ENCODE results near the gene RBMS2.
A peak's percentile ranks its signal among the peaks of the same experiment; 100 is the strongest.

Gene RBMS2

GRCh38 chr12:56633468-56634241 lies 112.0 kb downstream of the RBMS2 start:
- no peak for DNase-seq

GRCh38 chr12:56634242-56634836 lies 112.7 kb downstream of the RBMS2 start:
- peak; percentile 50 for DNase-seq

- peak; percentile 77 for DNase-seq
Measured at GRCh38 chr12:56634837-56635791, 113.5 kb downstream of the RBMS2 start.

GRCh38 chr12:56635806-56636674 lies 114.4 kb downstream of the RBMS2 start:
- DNase-seq = peak; percentile 92

- peak; percentile 93 for DNase-seq
Measured at GRCh38 chr12:56636675-56637540, 115.3 kb downstream of the RBMS2 start.

- no peak for DNase-seq
Measured at GRCh38 chr12:56637621-56638020, 116.0 kb downstream of the RBMS2 start.

GRCh38 chr12:56641219-56641618 lies 119.6 kb downstream of the RBMS2 start:
- DNase-seq = no peak

- no peak for DNase-seq
Measured at GRCh38 chr12:56644654-56645053, 123.0 kb downstream of the RBMS2 start.

GRCh38 chr12:56645201-56645716 lies 123.6 kb downstream of the RBMS2 start:
- no peak for DNase-seq
